HepG2 (cell line): Measurements from ENCODE around the gene CASP7. TPM values are rescaled to one million over a fixed set of nuclear protein-coding genes. Genes with fewer than 3 reads are reported as not detected.
A peak's percentile ranks its signal among the peaks of the same experiment; 100 is the strongest.

ENCODE experiments used
- ARID5B ChIP-seq: IDR thresholded peaks from 2 replicates; pipeline ENCODE4 v1.4.0; 2020; ENCODE audit warnings: mild to moderate bottlenecking, missing genetic modification reagents
- ELK4 ChIP-seq: sonication (generic); formaldehyde crosslinking; IDR thresholded peaks from 2 replicates; pipeline ENCODE4 v1.9.0; 2021; ENCODE audit warnings: missing genetic modification reagents, borderline replicate concordance
- GLI4 ChIP-seq: sonication (generic); formaldehyde crosslinking; IDR thresholded peaks from 2 replicates; pipeline ENCODE4 v1.5.1; 2020; ENCODE audit warnings: missing genetic modification reagents, mild to moderate bottlenecking, moderate library complexity, borderline replicate concordance
- GPBP1L1 ChIP-seq: sonication (generic); formaldehyde crosslinking; IDR thresholded peaks from 2 replicates; pipeline ENCODE4 v1.5.0; 2020; ENCODE audit warnings: mild to moderate bottlenecking, missing genetic modification reagents
- KDM1A ChIP-seq: IDR thresholded peaks from 2 replicates; pipeline ENCODE4 v1.6.1; 2016; ENCODE audit warnings: missing compliant biosample characterization
- NR2F2 ChIP-seq: IDR thresholded peaks from 2 replicates; pipeline ENCODE4 v1.6.1; 2012; ENCODE audit warnings: low read depth, inconsistent platforms, borderline replicate concordance
- PITX1 ChIP-seq: sonication (generic); formaldehyde crosslinking; IDR thresholded peaks from 2 replicates; pipeline ENCODE4 v1.5.1; 2020; ENCODE audit warnings: mild to moderate bottlenecking, missing genetic modification reagents
- STAT5B ChIP-seq: sonication (generic); formaldehyde crosslinking; IDR thresholded peaks from 2 replicates; pipeline ENCODE4 v1.4.0; 2020; ENCODE audit warnings: missing genetic modification reagents
- ZBTB46 ChIP-seq: sonication (generic); formaldehyde crosslinking; IDR thresholded peaks from 2 replicates; pipeline ENCODE4 v1.4.0; 2020; ENCODE audit warnings: mild to moderate bottlenecking, missing genetic modification reagents, borderline replicate concordance
- ZNF644 ChIP-seq: IDR thresholded peaks from 2 replicates; pipeline ENCODE4 v1.6.1; 2016; ENCODE audit warnings: low read depth
- ZNF713 ChIP-seq: sonication (generic); formaldehyde crosslinking; IDR thresholded peaks from 2 replicates; pipeline ENCODE4 v1.4.0; 2020; ENCODE audit warnings: mild to moderate bottlenecking, missing genetic modification reagents
- ZSCAN21 ChIP-seq: sonication (generic); formaldehyde crosslinking; IDR thresholded peaks from 2 replicates; pipeline ENCODE4 v1.8.0; 2022; ENCODE audit warnings: mild to moderate bottlenecking, missing genetic modification reagents, moderate library complexity, borderline replicate concordance
- polyA plus RNA-seq, 8 experiments: library from polyadenylated mRNA; depleted of rRNA in 3 of 8; stranded (reverse) in 7 of 8; unstranded in 1 of 8; fragments of >200 nt; fragmentation: Illumina TruSeq in 4 of 8; extraction: Trizol in 4 of 8; gene quantifications; 2 replicates each; pipeline versions ENCODE4 v1.2.1 to v1.2.3, GENCODE V29; 2011 to 2016; ENCODE audit warnings: low read depth in 4 of 8, missing spikeins in 1 of 8, mixed read lengths in 1 of 8; ENCODE audit not compliant: insufficient read depth in 1 of 8
- total RNA-seq, 5 experiments: library from RNA; depleted of rRNA; stranded (reverse); fragments of >200 nt; fragmentation: Illumina TruSeq; extraction: Trizol; gene quantifications; 2 replicates each; pipeline ENCODE4 v1.2.3, GENCODE V29; 2016; ENCODE audit warnings: low read depth in 1 of 5
- TF ChIP-seq, protein P1 (sequence below): sonication (generic); formaldehyde crosslinking; IDR thresholded peaks from 2 replicates; pipeline ENCODE4 v1.4.0; 2020; ENCODE audit warnings: missing genetic modification reagents
- TF ChIP-seq, protein P2 (sequence below): sonication (generic); formaldehyde crosslinking; IDR thresholded peaks from 2 replicates; pipeline ENCODE4 v1.8.1; 2023; ENCODE audit warnings: mild to moderate bottlenecking, inconsistent platforms, moderate library complexity, missing genetic modification reagents, borderline replicate concordance
- TF ChIP-seq, protein P3 (sequence below): sonication (generic); formaldehyde crosslinking; IDR thresholded peaks from 2 replicates; pipeline ENCODE4 v1.8.0; 2022; ENCODE audit warnings: missing genetic modification reagents, mild to moderate bottlenecking, moderate library complexity, borderline replicate concordance

CASP7 gene
- total and polyA plus RNA-seq, 2 of the 13 experiments (the other 11 are each of a cell fraction or from before 2014, with no cell fraction given) = 11.9 to 39.3 TPM

DNA sequence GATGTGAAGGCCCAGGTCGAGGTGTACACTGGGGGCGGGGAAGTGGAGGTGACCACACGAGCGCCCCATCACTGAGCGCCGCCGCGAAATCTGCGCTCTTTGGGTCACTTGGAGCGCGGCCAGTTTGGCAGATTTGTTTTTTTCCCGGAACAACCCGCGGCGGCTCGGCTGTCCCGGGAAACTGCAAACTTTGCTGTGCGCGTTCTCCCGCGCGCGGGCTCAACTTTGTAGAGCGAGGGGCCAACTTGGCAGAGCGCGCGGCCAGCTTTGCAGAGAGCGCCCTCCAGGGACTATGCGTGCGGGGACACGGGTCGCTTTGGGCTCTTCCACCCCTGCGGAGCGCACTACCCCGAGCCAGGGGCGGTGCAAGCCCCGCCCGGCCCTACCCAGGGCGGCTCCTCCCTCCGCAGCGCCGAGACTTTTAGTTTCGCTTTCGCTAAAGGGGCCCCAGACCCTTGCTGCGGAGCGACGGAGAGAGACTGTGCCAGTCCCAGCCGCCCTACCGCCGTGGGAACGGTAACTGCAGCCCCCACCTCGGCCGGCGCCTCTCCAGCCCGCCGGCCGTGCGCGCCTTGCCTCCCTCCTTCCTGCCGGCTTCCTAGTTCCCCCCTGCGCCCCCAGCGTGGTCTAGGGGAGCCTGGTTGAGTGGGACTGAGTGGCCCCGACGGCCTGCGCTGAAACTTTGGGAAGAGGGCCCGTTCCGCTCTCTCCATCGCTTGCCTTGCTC lies at the start of gene CASP7 (continued):
- no peak for TF ChIP-seq ELK4
- TF ChIP-seq ZNF644 (CRISPR knock-in tag) = no peak
- TF ChIP-seq ARID5B = peak; percentile 35
- 0 out of 2 replicates have a peak, but pooled peaks have one; percentile 17 for TF ChIP-seq GLI4 (CRISPR knock-in tag)
- TF ChIP-seq PITX1 = peak; percentile 16; the same call in 1 of the 2 replicates
- TF ChIP-seq, protein P1, sequence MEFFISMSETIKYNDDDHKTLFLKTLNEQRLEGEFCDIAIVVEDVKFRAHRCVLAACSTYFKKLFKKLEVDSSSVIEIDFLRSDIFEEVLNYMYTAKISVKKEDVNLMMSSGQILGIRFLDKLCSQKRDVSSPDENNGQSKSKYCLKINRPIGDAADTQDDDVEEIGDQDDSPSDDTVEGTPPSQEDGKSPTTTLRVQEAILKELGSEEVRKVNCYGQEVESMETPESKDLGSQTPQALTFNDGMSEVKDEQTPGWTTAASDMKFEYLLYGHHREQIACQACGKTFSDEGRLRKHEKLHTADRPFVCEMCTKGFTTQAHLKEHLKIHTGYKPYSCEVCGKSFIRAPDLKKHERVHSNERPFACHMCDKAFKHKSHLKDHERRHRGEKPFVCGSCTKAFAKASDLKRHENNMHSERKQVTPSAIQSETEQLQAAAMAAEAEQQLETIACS (CRISPR knock-in tag) = peak; percentile 83
- TF ChIP-seq GPBP1L1 (CRISPR knock-in tag) = no peak
- TF ChIP-seq ZNF713 (CRISPR knock-in tag) = no peak
- TF ChIP-seq, protein P2, sequence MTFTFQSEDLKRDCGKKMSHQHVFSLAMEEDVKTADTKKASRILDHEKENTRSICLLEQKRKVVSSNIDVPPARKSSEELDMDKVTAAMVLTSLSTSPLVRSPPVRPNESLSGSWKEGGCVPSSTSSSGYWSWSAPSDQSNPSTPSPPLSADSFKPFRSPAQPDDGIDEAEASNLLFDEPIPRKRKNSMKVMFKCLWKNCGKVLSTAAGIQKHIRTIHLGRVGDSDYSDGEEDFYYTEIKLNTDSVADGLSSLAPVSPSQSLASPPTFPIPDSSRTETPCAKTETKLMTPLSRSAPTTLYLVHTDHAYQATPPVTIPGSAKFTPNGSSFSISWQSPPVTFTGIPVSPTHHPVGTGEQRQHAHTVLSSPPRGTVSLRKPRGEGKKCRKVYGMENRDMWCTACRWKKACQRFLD (CRISPR knock-in tag) = no peak
- TF ChIP-seq, protein P3, sequence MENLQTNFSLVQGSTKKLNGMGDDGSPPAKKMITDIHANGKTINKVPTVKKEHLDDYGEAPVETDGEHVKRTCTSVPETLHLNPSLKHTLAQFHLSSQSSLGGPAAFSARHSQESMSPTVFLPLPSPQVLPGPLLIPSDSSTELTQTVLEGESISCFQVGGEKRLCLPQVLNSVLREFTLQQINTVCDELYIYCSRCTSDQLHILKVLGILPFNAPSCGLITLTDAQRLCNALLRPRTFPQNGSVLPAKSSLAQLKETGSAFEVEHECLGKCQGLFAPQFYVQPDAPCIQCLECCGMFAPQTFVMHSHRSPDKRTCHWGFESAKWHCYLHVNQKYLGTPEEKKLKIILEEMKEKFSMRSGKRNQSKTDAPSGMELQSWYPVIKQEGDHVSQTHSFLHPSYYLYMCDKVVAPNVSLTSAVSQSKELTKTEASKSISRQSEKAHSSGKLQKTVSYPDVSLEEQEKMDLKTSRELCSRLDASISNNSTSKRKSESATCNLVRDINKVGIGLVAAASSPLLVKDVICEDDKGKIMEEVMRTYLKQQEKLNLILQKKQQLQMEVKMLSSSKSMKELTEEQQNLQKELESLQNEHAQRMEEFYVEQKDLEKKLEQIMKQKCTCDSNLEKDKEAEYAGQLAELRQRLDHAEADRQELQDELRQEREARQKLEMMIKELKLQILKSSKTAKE (CRISPR knock-in tag) = no peak
- TF ChIP-seq NR2F2 = peak; percentile 35; the same call in 1 of the 2 replicates
- TF ChIP-seq ZBTB46 (CRISPR knock-in tag) = no peak
- TF ChIP-seq ZSCAN21 (CRISPR knock-in tag) = peak; percentile 91
- TF ChIP-seq KDM1A = no peak
- no peak for TF ChIP-seq STAT5B (CRISPR knock-in tag)
